Measurements from ENCODE around the gene CDCA4. TPM values are rescaled to one million over a fixed set of nuclear protein-coding genes. Genes with fewer than 3 reads are reported as not detected.

Gene CDCA4
- total RNA-seq, 4 donors from 2014 or later: 5.8 to 7.8 (median 6.2) TPM

GRCh38 chr14:105061428-105062047 lies 40.7 kb upstream of the CDCA4 start:
- TF ChIP-seq CTCF (IDR thresholded peaks at IDR 0.05) (no peak), POLR2AphosphoS5 (IDR thresholded peaks at IDR 0.05) (no peak), EP300 (IDR thresholded peaks at IDR 0.05) (no peak), POLR2A (IDR thresholded peaks at IDR 0.05) (no peak)
- peak overlapping the region in 3 of 4 donors; percentile 7 to 70 (median 53) for H3K27ac ChIP-seq
- H3K4me1 ChIP-seq: peaks cover 0 to 39% (median 7%) of the 10 kb centered on the region in 3 donors
- WGBS, 2 donors (ENCODE audit: low coverage in 1 of 2): no CpG with 5 or more reads among the region's 13 CpGs
- no peaks in the 10 kb centered on the region for H3K9me3 ChIP-seq
- ATAC-seq: peak; percentile 23
- H3K36me3 ChIP-seq: no peaks in the 10 kb centered on the region
- H3K4me3 ChIP-seq: peak overlapping the region in 1 of 2 donors; percentile 14
- peaks cover 7% of the 10 kb centered on the region for H3K27me3 ChIP-seq

DNA sequence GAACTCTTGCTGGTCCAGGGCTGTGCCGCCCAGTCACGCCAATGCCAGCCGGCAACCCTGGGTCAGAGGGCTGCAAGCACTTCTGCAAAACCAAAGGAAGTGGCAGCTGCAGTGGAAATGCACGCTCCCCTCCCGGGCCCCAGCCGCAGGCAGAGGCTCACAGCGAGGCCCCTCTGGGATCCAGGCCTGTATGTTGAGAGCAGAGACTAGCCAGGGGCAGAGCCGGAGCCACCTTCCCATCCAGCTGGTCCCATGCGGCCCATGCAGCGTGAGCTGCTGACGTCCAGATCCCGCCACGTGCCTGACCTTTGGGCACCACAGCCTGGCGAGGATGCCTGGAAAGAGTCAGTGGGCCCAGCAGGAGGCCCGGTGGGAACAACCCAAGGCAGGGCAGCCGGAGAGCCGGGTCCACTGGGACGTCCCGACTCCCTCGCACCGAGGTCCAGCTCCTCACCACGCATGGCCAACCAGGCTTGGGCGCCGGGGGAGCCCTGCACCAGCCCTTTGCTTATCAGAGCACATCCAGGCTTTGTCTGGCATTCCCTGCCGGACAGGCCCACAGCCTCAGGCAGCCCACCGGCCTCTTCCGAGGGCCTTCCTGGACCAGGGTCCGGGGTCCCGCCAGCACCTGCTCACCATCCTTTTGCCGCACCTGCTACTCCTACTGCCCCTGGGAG lies 40.0 kb upstream of the CDCA4 start:
- Histone ChIP-seq H3K9me3 (no peaks in the 10 kb centered on the region), H3K4me3 (peak overlapping the region in 1 of 2 donors; percentile 14), H3K27ac (peak overlapping the region in 3 of 4 donors; percentile 7 to 70 (median 53)), H3K4me1 (peaks cover 0 to 39% (median 7%) of the 10 kb centered on the region in 3 donors), H3K27me3 (peaks cover under 1% of the 10 kb centered on the region), H3K36me3 (no peaks in the 10 kb centered on the region)
- TF ChIP-seq POLR2AphosphoS5 (IDR thresholded peaks at IDR 0.05): no peak
- no peak for TF ChIP-seq EP300 (IDR thresholded peaks at IDR 0.05)
- peak in 1 of 2 donors; percentile 9 for TF ChIP-seq POLR2A (IDR thresholded peaks at IDR 0.05)
- no peak for TF ChIP-seq CTCF (IDR thresholded peaks at IDR 0.05)
- 60% methylated on average over 1 of the region's 30 CpGs; no CpG with 5 or more reads in 1 of the 2 donors for WGBS, 2 donors (ENCODE audit: low coverage in 1 of 2)
- peak; percentile 33 for ATAC-seq

- TF ChIP-seq CTCF (IDR thresholded peaks at IDR 0.05) (no peak), POLR2A (IDR thresholded peaks at IDR 0.05) (no peak), POLR2AphosphoS5 (IDR thresholded peaks at IDR 0.05) (no peak), EP300 (IDR thresholded peaks at IDR 0.05) (no peak)
- H3K9me3 ChIP-seq: no peaks in the 10 kb centered on the region
- H3K27me3 ChIP-seq: no peaks in the 10 kb centered on the region
- H3K27ac ChIP-seq: peak overlapping the region in 2 of 4 donors; percentile 31 to 70
- peaks cover 0 to 39% (median 7%) of the 10 kb centered on the region in 3 donors for H3K4me1 ChIP-seq
- 83 to 93% methylated on average over 2 to 6 of the region's 16 CpGs for whole genome bisulfite sequencing, 2 donors (ENCODE audit: low coverage in 1 of 2)
- no peak overlapping the region for H3K4me3 ChIP-seq
- no peaks in the 10 kb centered on the region for H3K36me3 ChIP-seq
- no peak for ATAC-seq
Measured at GRCh38 chr14:105059925-105060565, 39.2 kb upstream of the CDCA4 start.

DNA sequence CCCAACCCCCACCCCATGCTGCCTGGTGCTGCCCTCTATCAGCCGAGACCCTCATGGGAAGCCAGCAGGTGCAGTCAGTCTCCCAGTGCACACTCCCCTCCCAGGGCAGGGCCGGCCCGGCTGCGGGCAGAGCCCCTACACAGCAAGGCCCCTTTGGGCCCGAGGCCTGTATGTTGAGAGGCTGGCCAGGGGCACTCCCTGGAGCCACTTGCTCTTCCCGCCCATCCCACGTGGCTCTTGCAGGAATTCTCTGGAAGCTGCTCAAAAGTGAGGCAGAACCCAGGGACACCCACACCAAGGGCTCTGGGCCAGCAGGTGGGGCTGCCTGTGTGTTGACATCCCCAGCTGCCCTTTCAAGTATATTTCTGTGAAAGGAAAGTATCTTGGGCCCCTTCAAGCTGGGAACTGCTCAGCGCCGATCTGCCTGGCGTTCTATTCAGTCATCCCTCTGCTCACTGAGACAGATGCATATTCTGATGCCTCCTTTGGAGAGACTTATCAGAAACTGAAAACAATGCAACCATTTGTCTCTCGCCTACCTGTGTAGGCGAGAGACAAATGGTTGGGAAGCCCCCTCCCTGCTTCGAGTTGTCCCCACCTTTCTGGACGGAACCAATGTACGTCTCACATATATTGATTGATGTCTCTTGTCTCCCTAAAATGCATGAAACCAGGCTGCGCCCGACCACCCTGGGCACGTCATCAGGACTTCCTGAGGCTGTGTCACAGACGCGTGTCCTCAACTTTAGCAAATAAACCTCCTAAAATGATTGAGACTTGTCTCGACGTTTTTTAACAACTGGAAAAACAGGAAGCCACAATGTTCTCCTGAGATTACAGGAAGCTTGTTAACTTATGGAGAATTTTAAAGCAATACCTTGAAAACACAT lies 38.4 kb upstream of the CDCA4 start:
- H3K4me3 ChIP-seq: no peak overlapping the region
- H3K9me3 ChIP-seq: no peaks in the 10 kb centered on the region
- 58 to 80% methylated on average over 11 to 12 of the region's 22 CpGs for WGBS, 2 donors (ENCODE audit: low coverage in 1 of 2)
- peaks cover 0 to 39% (median 7%) of the 10 kb centered on the region in 3 donors for H3K4me1 ChIP-seq
- H3K27ac ChIP-seq: no peak overlapping the region
- TF ChIP-seq POLR2AphosphoS5 (IDR thresholded peaks at IDR 0.05) (no peak), POLR2A (IDR thresholded peaks at IDR 0.05) (no peak), CTCF (IDR thresholded peaks at IDR 0.05) (no peak), EP300 (IDR thresholded peaks at IDR 0.05) (no peak)
- peak; percentile 39 for ATAC-seq
- H3K27me3 ChIP-seq: no peaks in the 10 kb centered on the region
- H3K36me3 ChIP-seq: no peaks in the 10 kb centered on the region
